GM23338 (cell line): Measurements from ENCODE around the gene NDUFB2.

ENCODE experiments used
- CREB1 ChIP-seq: fragments of 250-450 bp; sonication (Bioruptor Pico); IDR thresholded peaks from 2 replicates; pipeline ENCODE4 v1.5.0; 2020; ENCODE audit warnings: low read depth, mild to moderate bottlenecking, moderate library complexity
- CTCF ChIP-seq, 2 experiments: fragments of 200-600 bp in 1 of 2; sonication (generic) in 1 of 2; conservative IDR thresholded peaks; 2 replicates each; pipeline versions ENCODE4 v1.5.1 to v1.6.1; 2016 to 2017; ENCODE audit warnings: antibody characterized with exemption in 2 of 2, low read depth in 2 of 2, mild to moderate bottlenecking in 2 of 2, moderate library complexity in 1 of 2
- EZH2 ChIP-seq: fragments of 200-600 bp; sonication (generic); IDR thresholded peaks from one replicate; pipeline ENCODE4 v1.8.0; 2017; ENCODE audit warnings: antibody characterized with exemption, mild to moderate bottlenecking, low read depth; ENCODE audit not compliant: unreplicated experiment
- EZH2phosphoT487 ChIP-seq: fragments of 200-600 bp; sonication (generic); IDR thresholded peaks from one replicate; pipeline ENCODE4 v1.8.1; 2018; ENCODE audit warnings: antibody characterized with exemption; ENCODE audit not compliant: unreplicated experiment
- POLR2AphosphoS5 ChIP-seq: IDR thresholded peaks from 2 replicates; pipeline ENCODE4 v1.6.1; 2016; ENCODE audit warnings: antibody characterized with exemption, low read depth
- STAT1 ChIP-seq: IDR thresholded peaks from one replicate; pipeline ENCODE4 v1.6.1; 2016; ENCODE audit warnings: antibody characterized with exemption; ENCODE audit not compliant: unreplicated experiment
- TF ChIP-seq, protein P1 (sequence below): IDR thresholded peaks from 2 replicates; pipeline ENCODE4 v1.6.1; 2016; ENCODE audit warnings: antibody characterized with exemption

DNA sequence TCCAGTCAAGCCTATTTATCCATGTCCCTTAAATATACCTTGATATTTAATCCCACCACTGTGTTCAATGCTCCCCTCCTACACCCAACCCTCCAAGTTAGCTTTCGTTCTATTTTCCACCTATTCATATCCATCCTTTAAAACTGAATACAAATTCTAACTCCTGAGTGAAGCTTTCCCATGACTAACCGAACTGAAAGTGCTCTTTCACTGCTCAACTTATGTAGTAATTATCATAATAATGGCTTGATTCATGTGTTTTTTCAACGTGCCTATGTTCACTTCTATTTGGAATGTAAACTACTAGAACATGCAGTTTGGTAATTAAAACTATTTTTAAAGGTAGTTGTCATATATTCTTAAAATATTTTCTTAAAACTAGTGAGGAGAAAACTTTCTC lies 58.0 kb downstream of the NDUFB2 start:
- TF ChIP-seq, protein P1, sequence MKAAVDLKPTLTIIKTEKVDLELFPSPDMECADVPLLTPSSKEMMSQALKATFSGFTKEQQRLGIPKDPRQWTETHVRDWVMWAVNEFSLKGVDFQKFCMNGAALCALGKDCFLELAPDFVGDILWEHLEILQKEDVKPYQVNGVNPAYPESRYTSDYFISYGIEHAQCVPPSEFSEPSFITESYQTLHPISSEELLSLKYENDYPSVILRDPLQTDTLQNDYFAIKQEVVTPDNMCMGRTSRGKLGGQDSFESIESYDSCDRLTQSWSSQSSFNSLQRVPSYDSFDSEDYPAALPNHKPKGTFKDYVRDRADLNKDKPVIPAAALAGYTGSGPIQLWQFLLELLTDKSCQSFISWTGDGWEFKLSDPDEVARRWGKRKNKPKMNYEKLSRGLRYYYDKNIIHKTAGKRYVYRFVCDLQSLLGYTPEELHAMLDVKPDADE: no peak
- TF ChIP-seq CTCF (conservative IDR thresholded peaks at IDR 0.05; ENCODE audit: low read depth in 2 of 2) (no peak), POLR2AphosphoS5 (no peak), CREB1 (CRISPR knock-in tag) (no peak), EZH2 (no peak), STAT1 (no peak), EZH2phosphoT487 (no peak)
